ENCODE results near the gene ELL. TPM values are rescaled to one million over a fixed set of nuclear protein-coding genes. Genes with fewer than 3 reads are reported as not detected.

ELL gene
- total RNA-seq, 1 donor from 2014 or later: 16.0 TPM

DNA sequence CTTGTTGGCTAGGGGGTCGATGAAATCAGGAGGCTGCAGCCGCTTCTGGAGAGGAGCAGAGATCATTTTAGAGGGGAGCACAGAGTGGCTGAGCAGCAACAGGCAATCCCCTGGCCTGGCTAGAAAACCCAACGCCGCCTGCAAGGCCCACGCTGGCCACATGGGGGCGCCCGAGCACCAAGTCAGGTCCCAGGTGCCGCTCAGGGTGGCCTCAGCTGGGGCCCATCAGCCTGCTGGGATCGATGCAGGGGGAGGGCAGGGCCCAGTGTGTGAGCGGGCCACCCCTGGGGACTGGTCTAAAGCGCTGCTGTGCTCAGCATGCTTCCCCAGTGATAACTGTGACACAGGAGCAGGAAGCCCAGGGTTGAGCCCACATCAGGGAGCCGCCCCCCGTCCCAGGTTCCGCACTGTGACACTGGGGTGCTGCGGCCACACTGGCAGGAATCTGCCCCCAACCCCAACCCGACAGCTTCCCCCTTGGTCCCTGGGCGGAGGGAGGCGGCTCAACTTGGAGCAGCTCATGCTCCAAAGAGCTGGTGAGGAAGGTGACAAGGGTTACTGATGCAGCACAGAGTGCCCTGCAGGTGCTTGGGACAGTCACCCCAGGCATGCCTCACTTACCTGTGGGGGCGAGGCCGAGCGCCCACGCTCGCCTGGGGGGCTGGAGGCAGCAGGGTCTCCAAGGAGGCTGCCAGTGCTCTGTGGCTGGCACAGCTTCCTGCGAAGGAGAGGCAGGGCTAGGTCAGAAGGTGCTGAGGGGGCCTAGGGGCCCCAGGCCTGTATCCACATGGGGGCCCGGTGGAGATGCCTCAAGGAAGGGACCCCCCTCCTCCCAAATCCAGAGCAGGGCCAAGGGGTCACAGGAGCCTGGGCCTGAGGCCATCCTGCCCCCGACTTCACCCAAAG is 70.7 kb downstream of the ELL start:
- peaks cover 3% of the 10 kb centered on the region for H3K36me3 ChIP-seq (ENCODE audit: insufficient read depth, low read length)
- Mint-ChIP-seq H3K9me3 (ENCODE audit: unreplicated experiment) (no peaks in the 10 kb centered on the region), H3K4me1 (ENCODE audit: low read depth, unreplicated experiment) (peaks cover 9% of the 10 kb centered on the region), H3K27me3 (ENCODE audit: low read depth, unreplicated experiment) (no peaks in the 10 kb centered on the region), H3K4me3 (ENCODE audit: unreplicated experiment) (no peak overlapping the region), H3K36me3 (ENCODE audit: low read depth, unreplicated experiment) (peaks cover 6% of the 10 kb centered on the region), H3K27ac (ENCODE audit: unreplicated experiment) (no peak overlapping the region)
- no peak overlapping the region for H3K9ac ChIP-seq (ENCODE audit: low read length)
- no peak overlapping the region for H3K4me2 ChIP-seq (ENCODE audit: low read length)
- no peak overlapping the region for H2AFZ ChIP-seq (ENCODE audit: low read depth, low read length)
- TF ChIP-seq, protein P1, sequence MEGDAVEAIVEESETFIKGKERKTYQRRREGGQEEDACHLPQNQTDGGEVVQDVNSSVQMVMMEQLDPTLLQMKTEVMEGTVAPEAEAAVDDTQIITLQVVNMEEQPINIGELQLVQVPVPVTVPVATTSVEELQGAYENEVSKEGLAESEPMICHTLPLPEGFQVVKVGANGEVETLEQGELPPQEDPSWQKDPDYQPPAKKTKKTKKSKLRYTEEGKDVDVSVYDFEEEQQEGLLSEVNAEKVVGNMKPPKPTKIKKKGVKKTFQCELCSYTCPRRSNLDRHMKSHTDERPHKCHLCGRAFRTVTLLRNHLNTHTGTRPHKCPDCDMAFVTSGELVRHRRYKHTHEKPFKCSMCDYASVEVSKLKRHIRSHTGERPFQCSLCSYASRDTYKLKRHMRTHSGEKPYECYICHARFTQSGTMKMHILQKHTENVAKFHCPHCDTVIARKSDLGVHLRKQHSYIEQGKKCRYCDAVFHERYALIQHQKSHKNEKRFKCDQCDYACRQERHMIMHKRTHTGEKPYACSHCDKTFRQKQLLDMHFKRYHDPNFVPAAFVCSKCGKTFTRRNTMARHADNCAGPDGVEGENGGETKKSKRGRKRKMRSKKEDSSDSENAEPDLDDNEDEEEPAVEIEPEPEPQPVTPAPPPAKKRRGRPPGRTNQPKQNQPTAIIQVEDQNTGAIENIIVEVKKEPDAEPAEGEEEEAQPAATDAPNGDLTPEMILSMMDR (IDR thresholded peaks at IDR 0.05; ENCODE audit: insufficient read depth, low read depth, low read length): peak; percentile 74
- TF ChIP-seq EZH2 (IDR thresholded peaks at IDR 0.05; ENCODE audit: insufficient read depth, low read length): no peak
- H3K4me3 ChIP-seq (ENCODE audit: insufficient read depth, low read depth, low read length): no peak overlapping the region
- no peak overlapping the region for H3K27ac ChIP-seq (ENCODE audit: low read depth, low read length)
- peaks cover 3% of the 10 kb centered on the region for H3K79me2 ChIP-seq (ENCODE audit: insufficient read depth, low read length)
- no peaks in the 10 kb centered on the region for H3K9me3 ChIP-seq (ENCODE audit: insufficient read depth, low read depth, low read length)
- peaks cover 79% of the 10 kb centered on the region for H4K20me1 ChIP-seq (ENCODE audit: insufficient read depth, low read length)
- H3K27me3 ChIP-seq (ENCODE audit: insufficient read depth, low read length): no peaks in the 10 kb centered on the region
- no peak for DNase-seq (ENCODE audit: low read depth)
- H3K4me1 ChIP-seq (ENCODE audit: insufficient read depth, low read length): peaks cover 14% of the 10 kb centered on the region
- FAIRE-seq: no peak

DNA sequence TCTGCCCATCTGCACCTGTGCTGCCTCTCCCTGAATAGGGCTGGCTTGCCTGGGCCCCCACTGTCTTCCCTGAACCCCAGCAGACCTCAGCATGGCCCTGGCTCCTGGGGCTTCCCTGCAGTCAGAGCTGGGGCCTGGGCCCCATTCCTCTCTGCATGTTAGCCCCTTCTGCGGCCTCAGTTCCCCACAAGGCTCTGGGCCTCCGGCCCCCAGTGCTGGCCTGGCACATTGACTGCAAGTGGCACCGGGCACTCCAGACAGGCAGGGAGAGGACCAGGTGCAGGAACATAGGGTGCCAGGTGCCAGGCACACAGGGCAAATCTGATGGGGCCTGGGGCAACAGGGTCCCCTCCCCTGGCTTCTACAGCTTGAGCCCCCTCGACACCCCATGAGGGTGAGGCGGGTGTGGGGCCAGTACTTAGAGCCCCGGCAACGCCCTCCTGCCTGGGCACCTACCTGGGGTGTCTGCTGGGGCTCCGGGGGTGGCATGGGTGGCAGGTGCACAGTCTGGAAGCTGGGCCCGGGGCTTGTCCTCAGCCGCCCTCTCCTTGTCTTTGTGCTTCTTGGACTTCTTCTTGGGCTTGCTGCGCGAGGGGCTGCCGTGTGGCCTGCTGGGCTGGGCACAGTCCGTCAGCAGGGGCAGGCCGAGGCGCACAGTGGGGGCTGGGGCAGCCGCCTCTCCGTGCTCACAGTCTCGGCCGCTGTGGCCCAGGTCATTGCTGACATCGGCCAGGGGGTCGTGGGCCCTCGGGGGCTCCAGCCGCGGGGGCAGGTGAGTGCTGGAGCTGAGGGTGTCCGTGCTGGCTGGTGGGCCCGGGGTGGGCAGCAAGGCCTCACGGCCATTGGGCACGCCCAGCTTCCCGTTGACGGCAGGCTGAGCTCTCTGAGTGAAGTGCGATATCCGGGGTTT is 71.6 kb downstream of the ELL start:
- no peak overlapping the region for H3K4me2 ChIP-seq (ENCODE audit: low read length)
- no peak overlapping the region for H3K4me3 ChIP-seq (ENCODE audit: insufficient read depth, low read depth, low read length)
- H3K9ac ChIP-seq (ENCODE audit: low read length): no peak overlapping the region
- H3K4me1 ChIP-seq (ENCODE audit: insufficient read depth, low read length): peaks cover 14% of the 10 kb centered on the region
- H3K79me2 ChIP-seq (ENCODE audit: insufficient read depth, low read length): peaks cover 3% of the 10 kb centered on the region
- H2AFZ ChIP-seq (ENCODE audit: low read depth, low read length): no peak overlapping the region
- no peak overlapping the region for H3K27ac Mint-ChIP-seq (ENCODE audit: unreplicated experiment)
- DNase-seq (ENCODE audit: low read depth) (no peak), FAIRE-seq (no peak)
- H3K9me3 Mint-ChIP-seq (ENCODE audit: unreplicated experiment): no peaks in the 10 kb centered on the region
- TF ChIP-seq, protein P1 (IDR thresholded peaks at IDR 0.05; ENCODE audit: insufficient read depth, low read depth, low read length): no peak
- no peak for TF ChIP-seq EZH2 (IDR thresholded peaks at IDR 0.05; ENCODE audit: insufficient read depth, low read length)
- H3K9me3 ChIP-seq (ENCODE audit: insufficient read depth, low read depth, low read length): no peaks in the 10 kb centered on the region
- H3K36me3 Mint-ChIP-seq (ENCODE audit: low read depth, unreplicated experiment): peaks cover 6% of the 10 kb centered on the region
- no peak overlapping the region for H3K27ac ChIP-seq (ENCODE audit: low read depth, low read length)
- H3K4me3 Mint-ChIP-seq (ENCODE audit: unreplicated experiment): no peak overlapping the region
- peaks cover 9% of the 10 kb centered on the region for H3K4me1 Mint-ChIP-seq (ENCODE audit: low read depth, unreplicated experiment)
- H4K20me1 ChIP-seq (ENCODE audit: insufficient read depth, low read length): peaks cover 81% of the 10 kb centered on the region
- no peaks in the 10 kb centered on the region for H3K27me3 Mint-ChIP-seq (ENCODE audit: low read depth, unreplicated experiment)
- no peaks in the 10 kb centered on the region for H3K27me3 ChIP-seq (ENCODE audit: insufficient read depth, low read length)
- H3K36me3 ChIP-seq (ENCODE audit: insufficient read depth, low read length): peaks cover 3% of the 10 kb centered on the region
